AG09309 (cell line): ENCODE data around the gene GSTM4.
A peak's percentile ranks its signal among the peaks of the same experiment; 100 is the strongest.
"Not testable (repeated sequence)": the region's sequence is repeated elsewhere in the genome, so short reads cannot be mapped to it uniquely, and the experiment has no call there.

Source experiments
- DNase-seq: peaks from one replicate; pipeline ENCODE4 v3.0.0-alpha.2; 2010; ENCODE audit warnings: low read depth
- H3K4me3 ChIP-seq: 2 replicates; pipeline ENCODE4 v1.5.1; 2011; ENCODE audit warnings: mild to moderate bottlenecking, low read depth, low read length, moderate library complexity; ENCODE audit not compliant: control insufficient read depth
- CTCF ChIP-seq: IDR thresholded peaks from 2 replicates; pipeline ENCODE4 v1.5.1; 2011; ENCODE audit warnings: mild to moderate bottlenecking, low read depth, low read length, inconsistent platforms; ENCODE audit not compliant: insufficient read depth, control insufficient read depth; ENCODE audit errors: missing control alignments

GSTM4 gene

GRCh38 chr1:109687641-109688499, 32.0 kb downstream of the GSTM4 start, which contains the start of gene GSTM1:
Gene GSTM1 (plus strand): TSS chr1:109687817. CDS start chr1:109687874, 57 bp downstream.
- TF ChIP-seq CTCF: peak; percentile 43
- DNase-seq: peak; percentile 21
- peak within 1 kb of the TSS; percentile 64 for H3K4me3 ChIP-seq

GRCh38 chr1:109689844-109690405, 34.0 kb downstream of the GSTM4 start:
- no peak overlapping the region for H3K4me3 ChIP-seq

GRCh38 chr1:109691759-109692158, 35.9 kb downstream of the GSTM4 start:
- DNase-seq: no peak
- H3K4me3 ChIP-seq: no peak overlapping the region
- TF ChIP-seq CTCF: no peak

More at GRCh38 chr1:109689844-109690405, 34.0 kb downstream of the GSTM4 start:
- TF ChIP-seq CTCF: no peak
- DNase-seq: no peak

GRCh38 chr1:109694400-109694799, 38.5 kb downstream of the GSTM4 start:
- not testable (repeated sequence) for DNase-seq, H3K4me3 ChIP-seq

GRCh38 chr1:109695138-109695537, 39.2 kb downstream of the GSTM4 start:
- not testable (repeated sequence) for DNase-seq, H3K4me3 ChIP-seq

- TF ChIP-seq CTCF: no peak
- no peak overlapping the region for H3K4me3 ChIP-seq
- no peak for DNase-seq
Measured at GRCh38 chr1:109697066-109697465, 41.2 kb downstream of the GSTM4 start.

- not testable (repeated sequence) for H3K4me3 ChIP-seq, DNase-seq
Measured at GRCh38 chr1:109697861-109698260, 42.0 kb downstream of the GSTM4 start.

- not testable (repeated sequence) for DNase-seq
Measured at GRCh38 chr1:109702940-109703339, 47.0 kb downstream of the GSTM4 start.

GRCh38 chr1:109704173-109704572, 48.3 kb downstream of the GSTM4 start:
- no peak for DNase-seq
- no peak overlapping the region for H3K4me3 ChIP-seq
- TF ChIP-seq CTCF: peak; percentile 14

More at GRCh38 chr1:109702940-109703339, 47.0 kb downstream of the GSTM4 start:
- not testable (repeated sequence) for H3K4me3 ChIP-seq
